ENCODE measurements around the gene ARHGAP5. TPM values are rescaled to one million over a fixed set of nuclear protein-coding genes. Genes with fewer than 3 reads are reported as not detected.

The ARHGAP5 gene
- total RNA-seq, 1 donor from 2014 or later = 114 TPM

GRCh38 chr14:32072676-32073075 is 4.4 kb upstream of the ARHGAP5 start:
- Mint-ChIP-seq H3K27ac (ENCODE audit: unreplicated experiment) (no peak overlapping the region), H3K4me3 (no peak overlapping the region), H3K9me3 (peaks cover 5% of the 10 kb centered on the region), H3K36me3 (ENCODE audit: low read depth) (no peaks in the 10 kb centered on the region), H3K27me3 (ENCODE audit: low read depth) (peaks cover 2% of the 10 kb centered on the region), H3K4me1 (peaks cover 17% of the 10 kb centered on the region)
- no peak for TF ChIP-seq CTCF (conservative IDR thresholded peaks at IDR 0.05)
- DNase-seq (ENCODE audit: low read depth, low spot score) = no peak

GRCh38 chr14:32073537-32074189 is 3.4 kb upstream of the ARHGAP5 start:
- no peak overlapping the region for H3K27ac Mint-ChIP-seq (ENCODE audit: unreplicated experiment)

GRCh38 chr14:32074887-32075572 is 2.1 kb upstream of the ARHGAP5 start:
- Mint-ChIP-seq H3K27ac (ENCODE audit: unreplicated experiment) (no peak overlapping the region), H3K36me3 (ENCODE audit: low read depth) (no peaks in the 10 kb centered on the region), H3K27me3 (ENCODE audit: low read depth) (peaks cover 2% of the 10 kb centered on the region), H3K4me3 (peak overlapping the region; percentile 99), H3K9me3 (no peaks in the 10 kb centered on the region), H3K4me1 (peaks cover 33% of the 10 kb centered on the region)
- no peak for TF ChIP-seq CTCF (conservative IDR thresholded peaks at IDR 0.05)
- no peak for DNase-seq (ENCODE audit: low read depth, low spot score)

More at GRCh38 chr14:32073537-32074189, 3.4 kb upstream of the ARHGAP5 start:
- H3K27me3 Mint-ChIP-seq (ENCODE audit: low read depth) = peaks cover 2% of the 10 kb centered on the region
- H3K4me3 Mint-ChIP-seq = peak overlapping the region; percentile 85
- H3K4me1 Mint-ChIP-seq = peaks cover 23% of the 10 kb centered on the region
- peak; percentile 82 for TF ChIP-seq CTCF (conservative IDR thresholded peaks at IDR 0.05)
- peak; percentile 48 for DNase-seq (ENCODE audit: low read depth, low spot score)
- H3K36me3 Mint-ChIP-seq (ENCODE audit: low read depth) = no peaks in the 10 kb centered on the region
- H3K9me3 Mint-ChIP-seq = peaks cover 5% of the 10 kb centered on the region

- peaks cover 38% of the 10 kb centered on the region for H3K4me1 Mint-ChIP-seq
- peaks cover 2% of the 10 kb centered on the region for H3K27me3 Mint-ChIP-seq (ENCODE audit: low read depth)
- DNase-seq (ENCODE audit: low read depth, low spot score) = no peak
- H3K36me3 Mint-ChIP-seq (ENCODE audit: low read depth) = no peaks in the 10 kb centered on the region
- H3K9me3 Mint-ChIP-seq = no peaks in the 10 kb centered on the region
- peak overlapping the region; percentile 98 for H3K27ac Mint-ChIP-seq (ENCODE audit: unreplicated experiment)
- peak overlapping the region; percentile 99 for H3K4me3 Mint-ChIP-seq
- TF ChIP-seq CTCF (conservative IDR thresholded peaks at IDR 0.05) = no peak
Observed at GRCh38 chr14:32075672-32076277, 1.3 kb upstream of the ARHGAP5 start.

- Mint-ChIP-seq H3K36me3 (ENCODE audit: low read depth) (no peaks in the 10 kb centered on the region), H3K27ac (ENCODE audit: unreplicated experiment) (peak overlapping the region; percentile 98)
Observed at GRCh38 chr14:32076278-32077080, 625 bp upstream of the ARHGAP5 start.

More at GRCh38 chr14:32076278-32077080, 625 bp upstream of the ARHGAP5 start:
- Mint-ChIP-seq H3K4me1 (peaks cover 44% of the 10 kb centered on the region), H3K9me3 (no peaks in the 10 kb centered on the region), H3K4me3 (peak overlapping the region; percentile 99), H3K27me3 (ENCODE audit: low read depth) (peaks cover 2% of the 10 kb centered on the region)
- no peak for TF ChIP-seq CTCF (conservative IDR thresholded peaks at IDR 0.05)
- peak; percentile 93 for DNase-seq (ENCODE audit: low read depth, low spot score)

Data from neural crest cell (in vitro differentiated cells).